Medulla oblongata (tissue), 1 donor: Measurements from ENCODE around the gene ROM1.
"Not testable (repeated sequence)": the region's sequence is repeated elsewhere in the genome, so short reads cannot be mapped to it uniquely, and the experiment has no call there.

Experiments
- DNase-seq: peaks from one replicate; pipeline ENCODE4 v3.0.0-alpha.2; 2015; ENCODE audit errors: extremely low spot score

Gene ROM1

DNA sequence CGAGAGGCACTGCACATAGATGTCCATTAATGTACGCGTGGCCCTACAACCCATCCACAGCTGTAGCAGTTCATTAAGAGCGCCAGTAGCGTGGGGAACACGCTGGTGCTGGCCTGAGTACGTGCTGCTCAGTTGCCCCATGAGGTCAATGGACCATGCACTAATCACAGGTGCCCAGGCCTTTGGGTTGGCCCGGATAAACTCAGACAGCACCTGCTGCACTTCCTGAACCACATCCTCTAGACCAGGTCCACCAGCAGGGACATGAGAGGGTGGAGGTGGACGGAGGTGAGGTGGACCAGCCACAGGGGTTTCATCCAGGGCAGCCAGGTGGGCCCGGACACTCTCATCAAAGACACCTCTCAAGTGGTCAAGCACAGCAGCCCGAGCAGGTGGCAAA lies 36.4 kb downstream of the ROM1 start:
- DNase-seq = no peak

DNA sequence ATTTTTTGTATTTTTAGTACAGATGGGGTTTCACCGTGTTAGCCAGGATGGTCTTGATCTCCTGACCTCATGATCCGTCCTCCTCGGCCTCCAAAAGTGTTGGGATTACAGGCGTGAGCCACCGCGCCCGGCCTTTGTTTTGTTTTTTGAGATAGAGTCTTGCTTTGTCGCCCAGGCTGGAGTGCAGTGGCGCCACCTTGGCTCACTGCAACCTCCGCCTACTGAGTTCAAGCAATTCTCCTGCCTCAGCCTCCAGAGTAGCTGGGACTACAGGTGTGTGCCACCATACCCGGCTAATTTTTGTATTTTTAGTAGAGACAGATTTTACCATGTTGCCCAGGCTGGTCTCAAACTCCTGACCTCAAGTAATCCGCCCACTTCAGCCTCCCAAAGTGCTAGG lies 37.2 kb downstream of the ROM1 start:
- DNase-seq = not testable (repeated sequence)

DNA sequence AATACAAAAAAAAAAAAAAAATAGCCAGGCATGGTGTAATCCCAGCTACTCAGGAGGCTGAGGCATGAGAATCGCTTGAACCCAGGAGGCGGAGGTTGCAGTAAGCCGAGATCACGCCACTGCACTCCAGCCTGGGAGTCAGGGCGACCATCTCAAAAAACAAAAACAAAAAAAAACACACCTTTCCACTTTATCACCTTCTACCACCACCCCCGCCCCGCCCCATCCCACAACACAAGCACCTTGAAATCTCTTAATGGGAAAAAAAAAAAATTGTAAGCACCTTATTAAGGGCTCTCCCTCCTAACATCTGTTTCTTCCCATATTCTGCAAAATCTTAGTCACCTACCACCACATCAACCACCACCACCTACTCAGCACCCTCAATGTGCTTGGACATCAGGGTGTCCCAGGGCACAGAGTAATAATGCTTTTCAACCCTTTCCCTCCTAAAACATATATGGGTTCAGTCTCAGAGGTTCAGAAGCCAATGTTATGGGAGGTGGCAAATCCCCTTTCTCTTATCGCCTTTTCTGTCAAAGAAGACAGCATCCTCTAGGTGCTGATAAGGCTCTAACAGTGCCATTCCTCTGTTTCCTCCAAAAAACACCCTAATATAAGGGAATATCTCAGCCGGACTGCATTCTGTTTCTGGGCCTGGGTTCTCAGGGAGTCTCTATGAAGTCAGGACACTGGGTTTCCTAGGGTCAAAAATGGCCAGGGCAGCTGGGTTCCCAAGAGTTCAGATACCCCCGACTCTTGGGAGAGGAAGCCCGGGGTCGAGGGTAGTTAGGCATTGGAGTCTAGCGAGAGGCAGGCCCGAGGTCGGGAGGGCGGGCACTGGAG lies 39.3 kb downstream of the ROM1 start:
- DNase-seq = no peak

DNA sequence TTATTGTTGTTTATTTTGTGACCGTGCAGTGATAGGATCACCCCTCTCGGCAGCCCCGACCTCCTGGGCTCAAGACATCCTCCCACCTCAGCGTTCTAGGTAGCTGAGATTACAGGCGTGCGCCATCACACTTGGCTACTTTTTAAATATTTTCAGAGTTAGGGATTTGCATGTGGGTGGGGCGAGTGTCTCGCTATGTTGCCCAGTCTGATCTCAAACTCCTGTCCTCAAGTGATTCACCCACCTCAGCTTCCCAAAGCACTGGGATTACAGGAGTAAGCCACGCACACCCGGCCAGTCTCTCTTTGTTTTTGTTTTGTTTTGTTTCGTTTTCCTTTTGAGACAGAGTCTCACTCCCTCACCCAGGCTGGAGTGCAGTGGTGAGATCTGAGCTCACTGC lies 41.2 kb downstream of the ROM1 start:
- DNase-seq = no peak

DNA sequence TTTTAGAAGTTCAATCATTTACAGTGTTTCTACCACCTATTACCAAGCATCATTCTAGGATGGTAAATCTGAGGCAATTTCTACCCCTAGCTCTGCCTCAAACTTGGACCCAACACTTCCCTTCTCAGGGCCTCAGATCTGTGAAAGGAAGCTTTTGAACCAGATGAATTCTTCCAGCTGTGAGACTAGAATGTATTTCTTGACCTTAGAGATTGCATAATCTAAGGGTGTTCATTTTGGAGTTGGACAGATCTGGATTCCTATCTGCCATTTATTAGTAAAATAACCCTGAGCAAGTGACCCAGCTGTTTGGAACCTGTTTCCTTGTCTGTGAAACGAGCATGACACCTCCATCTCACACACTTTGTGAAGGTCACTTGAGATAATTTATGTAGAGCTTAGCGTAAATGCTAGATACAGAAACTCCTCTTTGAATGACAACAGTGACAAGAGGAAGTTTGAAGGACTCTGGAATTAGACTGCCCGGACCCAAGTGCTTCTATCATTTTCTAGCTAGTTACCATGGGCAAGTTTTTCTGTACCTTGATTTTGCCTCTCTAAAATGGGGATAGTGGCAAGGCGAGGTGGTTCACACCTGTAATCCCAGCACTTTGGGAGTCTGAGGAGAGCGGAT lies 43.9 kb downstream of the ROM1 start:
- no peak for DNase-seq

DNA sequence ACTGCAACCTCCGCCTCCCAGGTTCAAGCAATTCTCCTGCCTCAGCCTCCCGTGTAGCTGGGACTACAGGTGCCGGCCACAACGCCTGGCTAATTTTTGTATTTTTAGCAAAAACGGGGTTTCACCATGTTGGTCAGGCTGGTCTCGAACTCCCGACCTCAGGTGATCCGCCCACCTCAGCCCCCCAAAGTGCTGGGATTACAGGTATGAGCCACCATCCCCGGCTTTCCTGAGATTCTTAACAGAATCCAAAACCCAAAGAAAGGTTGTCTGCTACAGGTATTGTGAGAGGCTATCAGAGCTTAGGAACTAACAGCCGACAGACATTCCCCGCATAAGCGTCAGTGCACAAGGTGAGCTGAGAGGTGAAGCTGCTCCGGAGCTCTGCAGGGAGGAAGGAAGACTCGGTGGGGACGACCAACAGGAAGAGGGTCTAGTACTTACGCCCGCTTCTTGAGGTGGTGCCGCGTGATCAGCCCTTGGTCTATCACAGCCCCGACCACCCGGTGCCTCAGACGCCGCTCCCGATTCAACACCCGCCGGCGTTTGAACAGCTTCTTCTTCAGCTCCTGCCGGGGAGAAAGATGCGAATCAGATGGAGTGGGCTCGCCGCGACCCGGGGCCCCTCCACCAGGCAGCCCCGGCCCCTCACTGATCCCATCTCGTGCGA lies 51.5 kb downstream of the ROM1 start:
- DNase-seq = no peak
